Measurements from ENCODE around the gene ACP4. TPM values are rescaled to one million over a fixed set of nuclear protein-coding genes. Genes with fewer than 3 reads are reported as not detected.
"Not testable (repeated sequence)": the region's sequence is repeated elsewhere in the genome, so short reads cannot be mapped to it uniquely, and the experiment has no call there.

Gene ACP4
- total RNA-seq, 1 donor: not detected

- no peak for TF ChIP-seq CTCF (IDR thresholded peaks at IDR 0.05; ENCODE audit: insufficient read depth, low read length)
- no peak overlapping the region for H3K4me3 ChIP-seq (ENCODE audit: low read depth, low read length)
- DNase-seq (ENCODE audit: low read depth): no peak
Observed at GRCh38 chr19:50753879-50754278, 36.3 kb upstream of the ACP4 start.

GRCh38 chr19:50756244-50756643, 34.0 kb upstream of the ACP4 start:
- not testable (repeated sequence) for H3K4me3 ChIP-seq (ENCODE audit: low read depth, low read length); DNase-seq (ENCODE audit: low read depth)

- DNase-seq (ENCODE audit: low read depth): not testable (repeated sequence)
Observed at GRCh38 chr19:50757624-50758023, 32.6 kb upstream of the ACP4 start.

GRCh38 chr19:50759076-50759475, 31.1 kb upstream of the ACP4 start:
- not testable (repeated sequence) for DNase-seq (ENCODE audit: low read depth); H3K4me3 ChIP-seq (ENCODE audit: low read depth, low read length)

More at GRCh38 chr19:50757624-50758023, 32.6 kb upstream of the ACP4 start:
- H3K4me3 ChIP-seq (ENCODE audit: low read depth, low read length): not testable (repeated sequence)

- no peak overlapping the region for H3K4me3 ChIP-seq (ENCODE audit: low read depth, low read length)
- DNase-seq (ENCODE audit: low read depth): peak; percentile 15
- TF ChIP-seq CTCF (IDR thresholded peaks at IDR 0.05; ENCODE audit: insufficient read depth, low read length): no peak
Observed at GRCh38 chr19:50759886-50760285, 30.3 kb upstream of the ACP4 start.

- DNase-seq (ENCODE audit: low read depth); H3K4me3 ChIP-seq (ENCODE audit: low read depth, low read length): not testable (repeated sequence)
Observed at GRCh38 chr19:50761501-50761900, 28.7 kb upstream of the ACP4 start.

- not testable (repeated sequence) for DNase-seq (ENCODE audit: low read depth)
Observed at GRCh38 chr19:50763521-50763920, 26.7 kb upstream of the ACP4 start.

GRCh38 chr19:50764409-50764808, 25.8 kb upstream of the ACP4 start:
- DNase-seq (ENCODE audit: low read depth): no peak
- no peak for TF ChIP-seq CTCF (IDR thresholded peaks at IDR 0.05; ENCODE audit: insufficient read depth, low read length)
- no peak overlapping the region for H3K4me3 ChIP-seq (ENCODE audit: low read depth, low read length)

More at GRCh38 chr19:50763521-50763920, 26.7 kb upstream of the ACP4 start:
- not testable (repeated sequence) for H3K4me3 ChIP-seq (ENCODE audit: low read depth, low read length)

GRCh38 chr19:50766746-50767145, 23.5 kb upstream of the ACP4 start:
- not testable (repeated sequence) for H3K4me3 ChIP-seq (ENCODE audit: low read depth, low read length); DNase-seq (ENCODE audit: low read depth)

GRCh38 chr19:50767263-50767662, 23.0 kb upstream of the ACP4 start:
- DNase-seq (ENCODE audit: low read depth); H3K4me3 ChIP-seq (ENCODE audit: low read depth, low read length): not testable (repeated sequence)

GRCh38 chr19:50768277-50768676, 21.9 kb upstream of the ACP4 start:
- no peak overlapping the region for H3K4me3 ChIP-seq (ENCODE audit: low read depth, low read length)
- no peak for DNase-seq (ENCODE audit: low read depth)
- TF ChIP-seq CTCF (IDR thresholded peaks at IDR 0.05; ENCODE audit: insufficient read depth, low read length): no peak

GRCh38 chr19:50770164-50770563, 20.1 kb upstream of the ACP4 start, which contains the start of gene GPR32:
TSS of gene GPR32 (plus strand) at chr19:50770464. CDS start at chr19:50770601, 137 bp downstream.
- DNase-seq (ENCODE audit: low read depth); H3K4me3 ChIP-seq (ENCODE audit: low read depth, low read length): not testable (repeated sequence)

Measured in fibroblast of the aortic adventitia (primary cell).